HUES64 (cell line): ENCODE results near the gene TATDN2.

ENCODE experiments used
- H3K27ac ChIP-seq: 2 replicates; pipeline ENCODE4 v1.7.0; 2013; ENCODE audit warnings: low read depth, low read length, inconsistent platforms
- H3K27me3 ChIP-seq: 2 replicates; pipeline ENCODE4 v1.6.1; 2013; ENCODE audit warnings: mild to moderate bottlenecking, low read length; ENCODE audit not compliant: insufficient read depth
- H3K36me3 ChIP-seq: 2 replicates; pipeline ENCODE4 v1.6.1; 2013; ENCODE audit warnings: mild to moderate bottlenecking, low read length; ENCODE audit not compliant: insufficient read depth
- H3K4me1 ChIP-seq: 2 replicates; pipeline ENCODE4 v1.6.1; 2013; ENCODE audit warnings: mild to moderate bottlenecking, low read length, moderate library complexity; ENCODE audit not compliant: insufficient read depth
- H3K4me3 ChIP-seq: 2 replicates; pipeline ENCODE4 v1.5.1; 2013; ENCODE audit warnings: mild to moderate bottlenecking, low read length, moderate library complexity
- H3K9ac ChIP-seq: 2 replicates; pipeline ENCODE4 v1.6.1; 2013; ENCODE audit warnings: mild to moderate bottlenecking, low read depth, low read length
- H3K9me3 ChIP-seq: 2 replicates; pipeline ENCODE4 v1.6.1; 2013; ENCODE audit warnings: low read depth, low read length; ENCODE audit not compliant: insufficient read depth
- WGBS: fragments of 150-250, 120-280 bp; methylation state at CpG from one replicate; pipeline ENCODE4 v1.1.7; 2013; ENCODE audit warnings: missing lambda C conversion rate; 5-methylcytosine and 5-hydroxymethylcytosine counted together

The TATDN2 gene

DNA sequence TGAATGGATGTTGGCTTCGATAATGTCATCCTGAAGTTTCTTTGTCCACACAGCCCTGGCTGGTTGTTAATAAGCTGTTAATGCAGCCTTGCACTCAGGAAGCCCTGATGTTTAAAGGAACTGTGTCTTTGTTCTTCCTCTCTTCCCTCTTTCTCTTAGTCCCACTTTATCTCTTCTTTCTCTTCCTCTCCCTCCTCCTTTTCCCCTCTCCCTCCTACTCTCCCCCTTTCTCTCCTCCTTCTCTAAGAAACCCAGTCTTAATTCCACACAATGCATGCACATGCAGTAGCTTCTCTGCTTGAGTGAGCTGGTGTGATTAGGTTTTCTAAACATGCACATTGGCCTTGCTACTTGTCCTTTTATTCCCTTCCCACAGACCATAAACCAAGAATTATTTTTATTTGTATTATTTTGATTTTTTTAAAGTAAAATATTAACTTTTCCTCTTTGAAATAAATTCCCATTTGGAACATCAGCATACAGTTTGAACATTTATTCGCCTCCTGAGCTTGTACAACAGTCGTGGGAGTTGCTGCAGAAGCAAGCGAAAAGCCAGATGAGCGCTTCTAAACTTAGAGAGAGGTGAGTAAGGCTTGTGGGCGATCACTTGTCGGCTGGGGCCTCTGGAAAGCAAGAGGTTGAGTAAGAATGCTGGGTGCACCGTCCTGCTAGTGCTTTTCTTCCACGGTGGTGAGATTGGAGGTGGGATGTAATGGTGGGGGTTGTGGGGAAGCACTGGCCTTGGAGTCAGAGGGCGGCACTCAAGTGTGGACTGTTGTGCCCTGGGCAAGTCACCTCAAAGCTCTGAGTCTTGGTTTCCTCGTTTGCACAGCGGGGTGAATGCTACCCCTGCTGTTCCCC, 37.2 kb downstream of the TATDN2 start:
- Histone ChIP-seq H3K36me3 (peaks cover 32% of the 10 kb centered on the region), H3K9ac (no peak overlapping the region), H3K4me1 (peaks cover 17% of the 10 kb centered on the region), H3K4me3 (no peak overlapping the region), H3K27ac (no peak overlapping the region), H3K9me3 (no peaks in the 10 kb centered on the region), H3K27me3 (no peaks in the 10 kb centered on the region)
- 93% methylated on average over 12 of the region's 12 CpGs for WGBS

DNA sequence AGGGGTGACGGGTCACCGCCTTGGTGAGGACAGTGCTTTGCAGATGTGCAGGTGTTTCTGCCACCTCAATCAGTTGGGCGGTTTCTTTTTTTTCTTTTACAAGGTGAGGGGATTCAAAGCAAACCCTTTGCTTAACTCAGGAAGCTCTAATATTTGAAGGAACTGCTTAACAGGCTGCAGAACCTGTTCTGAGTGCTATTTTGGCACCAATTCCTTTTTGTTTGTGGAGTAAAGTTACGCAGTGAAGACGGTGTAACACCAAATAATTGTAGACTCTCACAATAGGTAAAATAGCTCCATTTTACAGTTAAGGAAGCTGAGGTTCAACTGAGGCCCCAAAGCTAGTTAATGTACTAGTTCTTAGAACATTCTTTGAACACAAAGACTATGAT, 37.9 kb downstream of the TATDN2 start:
- WGBS, result 96% methylated on average over 5 of the region's 5 CpGs
- Histone ChIP-seq H3K4me1 (peaks cover 17% of the 10 kb centered on the region), H3K36me3 (peaks cover 26% of the 10 kb centered on the region), H3K27me3 (no peaks in the 10 kb centered on the region), H3K9me3 (no peaks in the 10 kb centered on the region), H3K27ac (peak overlapping the region; percentile 14; the same call in 1 of the 2 replicates), H3K4me3 (no peak overlapping the region), H3K9ac (no peak overlapping the region)

DNA sequence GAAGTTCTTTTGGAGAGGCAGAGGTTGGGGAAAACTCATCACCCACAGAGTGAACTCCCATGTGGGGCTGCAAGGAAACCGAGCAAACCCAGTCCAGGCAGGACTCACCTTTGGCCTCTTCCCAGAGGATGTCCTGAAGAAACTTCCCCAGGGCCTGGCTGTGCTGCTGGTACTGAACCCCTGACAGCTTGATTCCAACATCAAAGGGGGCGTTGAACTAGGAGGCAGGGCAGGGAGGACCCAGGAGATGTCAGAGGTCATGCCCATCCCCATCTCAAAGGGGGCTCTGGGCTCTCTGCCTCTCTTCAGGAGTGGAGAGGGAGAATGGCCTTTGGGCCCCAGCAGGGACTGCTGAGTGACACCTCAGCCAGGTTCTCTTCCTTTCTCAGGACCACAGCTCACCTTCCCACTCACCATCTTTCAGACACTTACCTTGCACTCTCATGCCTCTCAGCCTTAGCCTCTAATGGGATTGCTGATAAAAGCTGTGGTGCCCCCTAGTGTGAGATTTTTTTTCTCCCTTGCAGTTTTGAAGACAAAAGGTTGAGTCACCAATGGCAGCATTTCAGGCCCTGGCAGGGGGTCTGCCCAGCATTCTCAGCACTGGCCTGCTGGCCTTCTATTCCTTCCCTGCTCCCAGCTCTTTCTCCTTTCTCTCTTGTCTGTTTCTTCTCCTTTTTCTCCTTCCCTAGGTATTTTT, 38.5 kb downstream of the TATDN2 start:
- H3K27me3 ChIP-seq, result no peaks in the 10 kb centered on the region
- H3K9me3 ChIP-seq, result no peaks in the 10 kb centered on the region
- H3K4me1 ChIP-seq, result peaks cover 17% of the 10 kb centered on the region
- WGBS, result 71% methylated on average over 2 of the region's 2 CpGs
- no peak overlapping the region for H3K9ac ChIP-seq
- H3K27ac ChIP-seq, result peak overlapping the region; percentile 14; the same call in 1 of the 2 replicates
- no peak overlapping the region for H3K4me3 ChIP-seq
- H3K36me3 ChIP-seq, result peaks cover 25% of the 10 kb centered on the region

DNA sequence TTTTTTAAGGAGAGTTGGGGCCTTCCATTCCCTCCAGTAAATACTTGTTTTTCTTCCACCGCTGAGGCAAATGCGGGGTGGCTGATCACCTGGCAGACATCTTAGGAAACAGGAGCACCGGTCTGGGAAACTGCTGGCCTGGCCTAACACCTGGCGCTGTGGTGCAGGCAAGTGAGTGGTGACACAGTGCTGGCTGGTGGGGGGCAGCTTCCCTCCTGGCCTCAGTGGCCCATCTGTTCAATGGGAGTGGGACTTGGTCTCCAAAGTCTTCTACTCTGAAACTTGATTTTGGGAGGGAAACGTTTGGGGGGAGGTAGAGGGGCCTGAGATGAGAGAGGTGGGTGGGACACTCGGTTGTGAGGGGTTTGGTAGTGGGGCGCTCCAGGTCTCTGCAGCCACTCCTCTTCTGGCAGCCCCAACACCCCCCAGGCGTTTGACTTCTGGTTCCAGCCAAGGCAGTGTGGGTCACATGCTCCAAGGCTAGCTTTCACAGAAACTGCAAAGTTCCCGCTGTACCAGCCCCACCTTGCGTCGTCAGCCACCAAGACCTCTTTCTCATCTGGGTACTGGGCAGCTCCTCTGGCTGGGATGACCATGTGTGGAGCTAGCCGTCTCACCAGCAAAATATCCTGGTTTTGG, 39.8 kb downstream of the TATDN2 start:
- H3K36me3 ChIP-seq, result peaks cover 23% of the 10 kb centered on the region
- H3K9ac ChIP-seq, result no peak overlapping the region
- no peaks in the 10 kb centered on the region for H3K27me3 ChIP-seq
- H3K27ac ChIP-seq, result no peak overlapping the region
- no peak overlapping the region for H3K4me3 ChIP-seq
- no peaks in the 10 kb centered on the region for H3K9me3 ChIP-seq
- WGBS, result 93% methylated on average over 12 of the region's 12 CpGs
- H3K4me1 ChIP-seq, result peaks cover 17% of the 10 kb centered on the region

DNA sequence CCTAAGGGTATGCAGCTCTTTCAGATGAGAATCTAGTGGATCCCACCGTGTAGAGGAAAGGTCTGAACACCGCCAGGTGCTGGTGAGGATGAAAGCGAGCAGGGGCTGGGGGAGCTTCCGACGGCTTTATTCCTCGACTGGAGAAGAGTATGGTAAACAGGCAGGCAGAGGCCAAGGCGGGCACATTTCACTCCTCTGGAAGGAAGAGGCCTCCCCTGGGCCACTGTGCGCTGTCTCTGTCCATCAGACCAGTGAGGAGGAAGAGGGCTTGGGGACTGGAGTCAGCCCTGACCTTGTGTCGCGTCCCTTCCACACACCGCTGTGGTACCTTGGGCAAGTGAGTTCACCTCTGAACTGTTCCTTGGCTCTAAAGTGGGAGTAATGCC, 40.3 kb downstream of the TATDN2 start:
- H3K27me3 ChIP-seq, result no peaks in the 10 kb centered on the region
- H3K9me3 ChIP-seq, result no peaks in the 10 kb centered on the region
- no peak overlapping the region for H3K9ac ChIP-seq
- H3K27ac ChIP-seq, result no peak overlapping the region
- H3K4me3 ChIP-seq, result no peak overlapping the region
- WGBS, result 90% methylated on average over 11 of the region's 11 CpGs
- H3K36me3 ChIP-seq, result peaks cover 18% of the 10 kb centered on the region
- H3K4me1 ChIP-seq, result peaks cover 17% of the 10 kb centered on the region

DNA sequence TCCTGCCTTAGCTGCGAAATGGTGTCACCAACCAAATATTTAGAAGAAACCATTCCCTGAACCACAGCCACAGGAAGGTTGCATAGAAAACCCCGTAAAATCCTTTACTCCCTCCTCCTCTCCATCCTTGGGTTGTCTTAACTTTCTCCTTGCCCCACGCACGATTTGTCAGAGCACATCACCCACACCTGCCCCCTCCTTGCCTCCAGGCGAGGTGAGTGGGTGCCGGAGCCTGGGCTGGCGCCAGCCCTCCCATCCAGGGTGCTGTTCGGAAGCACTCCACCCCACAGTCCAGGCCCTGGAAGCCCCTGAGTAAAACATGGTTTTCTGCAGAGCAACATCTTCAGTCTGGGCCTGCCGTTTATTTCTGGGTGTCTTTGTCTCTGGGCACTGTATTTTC, 40.8 kb downstream of the TATDN2 start:
- 94% methylated on average over 9 of the region's 9 CpGs for WGBS

DNA sequence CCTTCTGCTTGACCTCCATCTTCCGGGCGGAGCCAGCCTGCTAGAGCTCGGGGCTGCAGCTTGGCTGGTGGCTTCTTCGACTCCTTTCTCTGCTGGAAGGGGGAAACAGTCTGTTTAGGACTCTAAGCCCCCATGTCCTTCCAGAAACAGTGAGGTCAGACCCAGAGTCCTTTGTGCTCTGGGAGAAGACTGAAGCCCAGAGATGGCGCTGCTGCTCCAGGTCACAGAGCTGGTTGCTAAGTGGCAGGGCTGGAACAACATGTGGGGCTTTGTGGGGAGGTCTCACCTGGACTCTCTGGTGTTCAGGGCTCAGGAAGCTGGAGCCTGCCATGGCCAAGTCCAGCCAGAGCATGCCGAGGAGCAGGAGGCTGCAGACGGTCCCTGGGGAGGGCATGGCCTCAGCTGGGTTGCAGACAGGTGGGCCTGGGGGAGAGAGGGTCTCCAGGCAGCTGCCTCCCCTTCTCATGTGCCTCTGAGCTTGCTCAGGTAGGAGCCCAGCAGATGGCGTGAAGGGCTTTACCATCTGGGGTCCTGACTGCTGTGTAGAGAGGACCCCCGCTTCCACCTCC, 41.6 kb downstream of the TATDN2 start:
- peaks cover 17% of the 10 kb centered on the region for H3K4me1 ChIP-seq
- H3K9me3 ChIP-seq, result no peaks in the 10 kb centered on the region
- peaks cover 18% of the 10 kb centered on the region for H3K36me3 ChIP-seq
- WGBS, result 92% methylated on average over 9 of the region's 9 CpGs
- no peaks in the 10 kb centered on the region for H3K27me3 ChIP-seq
- H3K27ac ChIP-seq, result no peak overlapping the region
- peak overlapping the region; percentile 22; the same call in 1 of the 2 replicates for H3K9ac ChIP-seq
- H3K4me3 ChIP-seq, result no peak overlapping the region

More for the DNA sequence above, 40.8 kb downstream of the TATDN2 start:
- Histone ChIP-seq H3K27me3 (no peaks in the 10 kb centered on the region), H3K4me1 (peaks cover 17% of the 10 kb centered on the region), H3K36me3 (peaks cover 15% of the 10 kb centered on the region), H3K9ac (no peak overlapping the region), H3K27ac (no peak overlapping the region), H3K9me3 (no peaks in the 10 kb centered on the region), H3K4me3 (no peak overlapping the region)

DNA sequence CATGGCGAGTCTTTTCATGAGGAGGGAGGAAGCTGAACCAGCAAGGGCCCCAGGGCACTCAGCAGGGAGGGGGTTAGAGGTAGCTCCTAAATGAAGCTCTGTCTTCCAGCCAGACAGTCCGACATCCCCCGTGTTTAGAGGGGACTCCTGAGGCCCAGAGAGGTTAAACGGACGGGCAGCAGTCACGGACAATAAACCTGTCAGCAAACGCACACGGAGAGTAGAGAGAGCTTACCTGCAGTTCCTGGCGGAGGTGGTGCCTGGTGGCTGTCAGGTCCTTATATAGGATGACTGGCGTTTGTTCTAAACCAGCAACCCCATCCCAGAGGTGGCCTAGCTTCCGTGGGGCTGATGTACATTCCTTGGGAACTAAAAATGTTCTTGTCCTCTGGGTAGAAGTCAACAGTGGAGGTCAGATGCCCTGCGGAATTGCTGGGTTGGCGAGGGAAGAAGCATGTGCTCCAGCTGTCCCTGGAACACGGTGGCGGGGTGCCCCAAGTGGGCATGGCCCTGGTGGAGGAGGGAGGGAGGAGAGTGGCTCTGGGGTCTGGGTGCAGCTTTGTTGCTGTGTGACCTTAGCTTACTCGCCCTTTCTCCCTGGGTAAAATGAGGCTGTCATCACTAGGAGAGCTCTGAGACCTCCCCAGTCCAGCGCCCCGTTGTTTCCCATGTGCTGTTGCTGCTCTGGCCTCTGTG, 42.4 kb downstream of the TATDN2 start:
- H3K9ac ChIP-seq, result 0 out of 2 replicates have a peak overlapping the region, but pooled peaks have one; percentile 22
- H3K36me3 ChIP-seq, result peaks cover 25% of the 10 kb centered on the region
- no peak overlapping the region for H3K27ac ChIP-seq
- H3K4me3 ChIP-seq, result no peak overlapping the region
- no peaks in the 10 kb centered on the region for H3K9me3 ChIP-seq
- H3K4me1 ChIP-seq, result peaks cover 17% of the 10 kb centered on the region
- 91% methylated on average over 18 of the region's 18 CpGs for WGBS
- H3K27me3 ChIP-seq, result no peaks in the 10 kb centered on the region

DNA sequence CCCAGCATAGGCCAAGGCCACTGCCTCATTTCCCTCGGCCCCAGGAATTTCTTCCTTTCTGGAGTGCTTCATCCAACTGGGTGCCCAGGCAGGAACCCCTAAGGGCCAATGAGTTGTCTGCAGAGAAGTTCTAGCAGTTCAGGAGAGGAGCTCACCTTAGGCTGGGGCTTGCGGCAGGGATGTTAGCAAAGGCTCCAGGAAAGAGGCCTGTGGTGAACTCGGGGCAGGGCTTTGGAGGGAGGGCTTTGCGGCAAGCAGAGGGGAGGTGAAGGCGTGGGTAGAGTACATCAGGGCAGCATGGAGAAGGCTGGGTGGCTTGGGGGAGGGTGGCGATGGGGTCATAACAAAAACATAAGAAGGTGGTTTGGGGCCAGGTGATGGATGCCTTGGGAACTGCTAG, 43.4 kb downstream of the TATDN2 start:
- Histone ChIP-seq H3K9ac (no peak overlapping the region), H3K27ac (no peak overlapping the region), H3K9me3 (no peaks in the 10 kb centered on the region), H3K27me3 (no peaks in the 10 kb centered on the region), H3K4me1 (peaks cover 13% of the 10 kb centered on the region), H3K36me3 (peaks cover 25% of the 10 kb centered on the region), H3K4me3 (no peak overlapping the region)
- WGBS, result 93% methylated on average over 6 of the region's 6 CpGs

DNA sequence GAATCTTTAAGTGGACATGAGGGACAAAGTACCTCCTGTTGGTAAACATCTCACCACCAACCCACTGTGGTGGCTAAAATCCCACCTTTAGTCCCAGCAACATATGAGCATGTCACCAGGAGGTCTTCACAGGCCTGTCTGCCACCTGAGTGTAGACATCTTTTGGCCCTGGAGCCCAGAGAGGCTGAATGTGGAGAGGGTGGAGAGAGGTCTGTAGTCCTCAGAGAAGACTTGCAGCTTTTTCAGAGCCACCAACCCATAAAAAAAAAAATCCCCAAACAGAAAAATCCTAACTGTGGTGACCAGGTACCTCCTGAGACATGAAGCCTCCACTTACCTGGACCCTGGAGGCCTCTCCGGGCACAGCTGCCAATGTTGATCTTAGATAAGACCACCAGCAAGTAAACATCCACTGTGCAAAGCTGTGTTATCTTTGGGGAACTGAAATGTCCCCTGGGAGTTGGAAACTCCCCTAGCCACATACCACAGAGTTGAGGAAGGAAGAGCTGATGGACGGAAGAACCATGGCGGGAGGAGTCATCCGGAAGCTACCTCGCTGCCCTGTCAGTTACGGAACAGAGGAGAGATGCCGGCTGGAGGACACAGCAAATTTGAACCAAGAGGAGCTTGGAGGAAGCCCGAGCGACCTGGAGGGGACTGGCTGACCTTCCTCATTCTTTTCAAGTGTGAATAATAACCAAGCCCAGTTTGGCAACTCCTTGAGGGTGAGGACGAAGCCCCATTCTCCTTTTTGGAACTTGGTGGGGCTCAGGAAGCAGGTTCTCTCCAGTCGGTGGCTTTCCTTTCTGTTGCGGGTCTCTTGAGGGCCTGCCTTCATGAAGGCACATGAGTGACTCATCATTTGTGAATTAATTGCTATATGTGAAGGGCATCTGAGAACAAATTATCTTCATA, 44.5 kb downstream of the TATDN2 start, which contains the start of gene GHRL:
GHRL (minus strand) TSS at position 443 of the 915 bp plus-strand sequence. CDS start 2,767 bp downstream, outside the sequence.
- WGBS, result 88% methylated on average over 11 of the region's 12 CpGs
- no peak within 1 kb of the TSS for H3K9ac ChIP-seq
- no peaks in the 10 kb centered on the region for H3K27me3 ChIP-seq
- peaks cover 21% of the 10 kb centered on the region for H3K36me3 ChIP-seq
- no peak within 1 kb of the TSS for H3K4me3 ChIP-seq
- H3K9me3 ChIP-seq, result no peaks in the 10 kb centered on the region
- H3K4me1 ChIP-seq, result peaks cover 4% of the 10 kb centered on the region; the same call in 1 of the 2 replicates
- no peak within 1 kb of the TSS for H3K27ac ChIP-seq
